ENCODE data around the gene UGT1A9. TPM values are rescaled to one million over a fixed set of nuclear protein-coding genes. Genes with fewer than 3 reads are reported as not detected.
"Not testable (repeated sequence)": the region's sequence is repeated elsewhere in the genome, so short reads cannot be mapped to it uniquely, and the experiment has no call there.

UGT1A9 gene
- not detected for polyA plus RNA-seq (2012; ENCODE audit: insufficient read depth, insufficient read length)

DNA sequence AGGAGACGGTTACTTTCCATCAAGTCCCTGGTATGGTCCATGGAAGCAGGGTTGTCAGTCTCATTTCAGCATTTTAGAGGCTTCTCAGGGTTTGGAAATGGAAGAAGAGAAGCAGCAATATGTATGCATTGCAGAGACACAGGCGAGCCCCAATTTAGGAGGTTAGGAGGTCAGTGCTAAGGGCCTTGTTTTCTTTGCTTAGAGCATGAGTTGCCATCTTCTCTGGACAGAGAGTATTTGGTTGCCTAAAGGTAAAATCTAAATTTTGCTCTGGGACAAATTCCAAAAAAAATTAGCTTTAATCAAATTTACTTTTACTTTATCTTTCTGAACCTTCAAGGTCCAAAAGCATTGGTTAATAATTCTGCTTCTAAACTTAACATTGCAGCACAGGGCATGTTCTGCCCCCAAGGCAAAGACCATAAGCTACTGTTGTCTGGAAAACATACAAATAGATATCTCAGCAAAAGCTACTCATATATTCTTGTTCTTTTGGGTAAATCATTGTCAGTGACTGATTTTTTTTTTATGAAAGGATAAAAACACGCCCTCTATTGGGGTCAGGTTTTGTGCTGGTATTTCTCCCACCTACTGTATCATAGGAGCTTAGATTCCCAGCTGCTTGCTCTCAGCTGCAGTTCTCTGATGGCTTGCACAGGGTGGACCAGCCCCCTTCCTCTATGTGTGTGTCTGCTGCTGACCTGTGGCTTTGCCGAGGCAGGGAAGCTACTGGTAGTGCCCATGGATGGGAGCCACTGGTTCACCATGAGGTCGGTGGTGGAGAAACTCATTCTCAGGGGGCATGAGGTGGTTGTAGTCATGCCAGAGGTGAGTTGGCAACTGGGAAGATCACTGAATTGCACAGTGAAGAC is at the start of gene UGT1A9:
TSS of gene UGT1A9 (plus strand) at position 609 of the 872 bp plus-strand sequence. CDS start at position 646, 37 bp downstream.
- no peak within 1 kb of the TSS for H3K4me3 ChIP-seq (ENCODE audit: low read length)
- DNase-seq (ENCODE audit: low read depth, low spot score): no peak

DNA sequence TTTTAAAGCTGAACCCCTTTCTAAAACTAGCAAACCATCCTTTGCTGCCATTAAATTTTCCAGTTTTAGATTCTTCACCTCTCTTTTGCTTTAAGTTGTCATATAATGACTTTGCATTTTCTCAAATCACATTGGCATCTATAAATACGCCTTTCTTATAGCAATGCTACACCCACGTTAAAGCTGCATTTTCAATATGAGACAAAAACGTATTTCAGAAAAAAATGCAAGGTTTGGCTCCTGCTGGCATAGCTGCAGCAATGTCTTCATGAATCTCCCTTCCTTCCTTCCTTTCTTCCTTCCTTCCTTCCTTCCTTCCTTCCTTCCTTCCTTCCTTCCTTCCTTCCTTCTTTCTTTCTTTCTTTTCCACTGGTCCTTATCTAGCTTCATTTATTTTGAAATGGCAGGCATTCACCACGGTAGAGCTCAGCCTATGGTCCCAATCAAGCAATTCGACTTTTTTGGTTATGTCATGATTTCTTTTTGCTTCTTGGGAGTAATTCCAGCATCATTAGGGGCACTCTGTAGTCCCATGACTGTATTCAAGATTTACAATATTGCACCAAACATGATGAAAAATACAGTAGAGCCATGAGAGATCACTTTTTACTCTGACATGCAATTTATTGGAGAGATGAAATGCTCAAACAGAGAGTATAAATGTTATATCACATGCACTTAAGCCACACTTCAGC is 44.2 kb upstream of the UGT1A9 start:
- H3K4me3 ChIP-seq (ENCODE audit: low read length): no peak overlapping the region
- DNase-seq (ENCODE audit: low read depth, low spot score): no peak

DNA sequence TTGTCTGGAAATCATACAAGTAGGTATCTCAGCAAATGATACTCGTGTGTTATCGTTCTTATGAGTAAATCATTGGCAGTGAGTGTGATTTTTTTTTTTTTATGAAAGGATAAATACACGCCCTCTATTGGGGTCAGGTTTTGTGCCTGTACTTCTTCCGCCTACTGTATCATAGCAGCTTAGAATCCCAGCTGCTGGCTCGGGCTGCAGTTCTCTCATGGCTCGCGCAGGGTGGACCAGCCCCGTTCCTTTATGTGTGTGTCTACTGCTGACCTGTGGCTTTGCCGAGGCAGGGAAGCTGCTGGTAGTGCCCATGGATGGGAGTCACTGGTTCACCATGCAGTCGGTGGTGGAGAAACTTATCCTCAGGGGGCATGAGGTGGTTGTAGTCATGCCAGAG is 35.4 kb upstream of the UGT1A9 start, which contains the start of gene UGT1A10:
TSS of gene UGT1A10 (plus strand) at position 143 of the 400 bp plus-strand sequence. CDS start at position 218, 75 bp downstream.
- H3K4me3 ChIP-seq (ENCODE audit: low read length); DNase-seq (ENCODE audit: low read depth, low spot score): not testable (repeated sequence)

DNA sequence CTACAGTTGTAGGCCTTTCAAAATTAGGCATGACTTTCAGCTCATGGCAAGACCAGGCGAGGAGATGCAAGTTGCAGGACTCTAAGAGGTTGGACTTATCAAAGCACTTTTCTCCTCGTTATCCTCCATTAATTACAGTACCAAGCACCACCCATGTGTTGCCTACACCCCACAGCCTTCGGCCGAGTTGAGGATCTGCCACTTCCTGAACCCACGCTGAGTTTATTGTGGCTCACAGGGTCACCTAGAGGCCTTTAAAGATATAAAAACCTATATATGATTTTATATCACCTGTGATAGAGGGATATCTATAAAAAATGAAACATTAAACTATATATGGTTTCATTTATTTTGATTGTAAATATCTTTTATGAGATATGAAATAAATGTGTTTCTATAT is 32.9 kb upstream of the UGT1A9 start:
- no peak overlapping the region for H3K4me3 ChIP-seq (ENCODE audit: low read length)
- no peak for DNase-seq (ENCODE audit: low read depth, low spot score)

DNA sequence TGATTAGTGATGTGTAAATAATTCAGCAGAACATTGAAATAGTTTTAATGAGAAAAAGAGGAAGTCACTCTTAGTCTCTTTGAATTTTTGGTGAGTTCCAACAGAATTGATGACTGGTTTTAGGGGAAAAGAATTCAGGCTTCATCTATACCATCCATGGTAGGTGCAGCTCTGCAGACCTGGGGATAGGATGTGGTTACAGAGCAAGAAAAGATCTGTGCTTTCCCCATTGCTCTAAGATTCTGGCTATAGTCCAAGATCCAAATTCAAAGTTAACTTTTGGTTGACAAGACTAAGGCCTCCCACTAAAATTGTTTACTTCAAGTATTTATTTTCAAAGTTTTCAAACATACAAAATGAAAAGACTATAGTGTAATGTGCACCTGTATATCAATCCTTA is 31.8 kb upstream of the UGT1A9 start:
- no peak for DNase-seq (ENCODE audit: low read depth, low spot score)
- no peak overlapping the region for H3K4me3 ChIP-seq (ENCODE audit: low read length)

DNA sequence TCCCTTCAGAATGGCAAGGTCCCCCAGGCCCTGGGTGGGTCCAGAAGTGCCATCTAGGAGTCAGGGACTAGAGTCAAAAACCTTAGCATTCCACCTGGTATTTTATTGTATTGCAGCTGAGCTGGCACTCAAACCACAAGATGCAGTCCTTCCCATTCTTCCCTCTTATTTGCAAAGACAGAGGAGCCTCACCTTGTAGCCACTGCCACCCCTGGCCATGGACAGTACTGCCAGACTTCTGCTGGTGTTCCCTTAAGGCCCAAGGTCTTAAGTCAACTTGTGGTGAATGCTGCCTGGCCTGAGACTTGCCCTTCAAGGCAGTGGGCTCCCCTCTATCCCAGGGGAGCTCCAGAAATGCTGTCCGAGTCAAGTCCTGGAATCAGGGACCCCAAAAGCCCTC is 28.6 kb upstream of the UGT1A9 start:
- no peak for DNase-seq (ENCODE audit: low read depth, low spot score)
- H3K4me3 ChIP-seq (ENCODE audit: low read length): no peak overlapping the region

DNA sequence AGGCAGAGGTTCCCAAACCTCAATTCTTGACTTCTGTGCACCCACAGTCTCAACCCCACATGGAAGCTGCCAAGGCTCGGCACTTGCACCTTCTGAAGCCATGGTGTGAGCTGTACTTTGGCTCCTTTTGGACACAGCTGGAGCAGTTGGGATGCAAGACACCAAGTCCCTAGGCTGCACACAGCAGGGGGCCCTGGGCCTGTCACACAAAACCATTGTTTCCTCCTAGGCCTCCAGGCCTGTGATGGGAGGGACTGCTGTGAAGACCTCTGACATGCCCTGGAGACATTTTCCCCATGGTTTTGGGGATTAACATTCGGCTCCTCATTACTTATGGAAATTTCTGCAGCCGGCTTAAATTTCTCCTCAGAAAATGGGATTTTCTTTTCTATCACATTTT is 25.7 kb upstream of the UGT1A9 start:
- H3K4me3 ChIP-seq (ENCODE audit: low read length); DNase-seq (ENCODE audit: low read depth, low spot score): not testable (repeated sequence)

DNA sequence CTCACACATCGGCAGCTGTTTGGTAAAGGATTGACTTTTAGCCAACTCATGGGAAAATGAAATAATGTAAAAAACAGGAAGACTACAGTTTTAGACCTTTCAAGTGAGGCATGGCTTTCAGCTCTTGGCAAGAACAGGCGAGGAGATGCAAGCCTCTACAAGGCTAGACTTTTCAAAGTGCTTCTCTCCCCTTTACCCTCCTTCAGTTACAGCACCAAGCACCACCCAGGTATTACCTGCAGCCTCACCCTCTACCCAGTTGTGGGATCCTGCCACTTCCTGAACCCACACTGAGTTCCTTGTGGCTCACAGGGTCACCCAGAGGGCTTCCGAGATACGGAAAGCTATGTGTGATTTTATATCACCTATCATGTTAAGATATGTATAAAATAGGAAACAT is 20.7 kb upstream of the UGT1A9 start:
- DNase-seq (ENCODE audit: low read depth, low spot score): no peak
- no peak overlapping the region for H3K4me3 ChIP-seq (ENCODE audit: low read length)

DNA sequence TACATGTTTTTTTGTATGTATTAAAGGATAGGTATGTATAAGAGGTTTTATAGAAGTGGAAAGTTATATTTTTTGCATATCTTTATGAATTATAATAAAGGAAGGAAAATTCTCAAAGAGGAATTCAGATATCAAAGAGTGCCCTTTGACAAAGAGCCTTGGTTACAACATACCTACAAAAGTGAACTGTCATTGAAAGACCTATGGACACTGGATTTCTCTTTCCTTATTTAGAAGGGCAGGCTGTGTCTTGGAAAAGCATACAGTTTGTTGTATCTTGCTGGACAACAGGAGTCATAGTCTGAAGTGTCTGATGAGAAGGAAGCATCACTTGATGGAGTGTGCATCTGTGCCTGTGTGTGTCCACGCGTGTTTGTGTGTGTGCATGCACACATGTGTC is 20.3 kb upstream of the UGT1A9 start:
- H3K4me3 ChIP-seq (ENCODE audit: low read length): no peak overlapping the region
- no peak for DNase-seq (ENCODE audit: low read depth, low spot score)

DNA sequence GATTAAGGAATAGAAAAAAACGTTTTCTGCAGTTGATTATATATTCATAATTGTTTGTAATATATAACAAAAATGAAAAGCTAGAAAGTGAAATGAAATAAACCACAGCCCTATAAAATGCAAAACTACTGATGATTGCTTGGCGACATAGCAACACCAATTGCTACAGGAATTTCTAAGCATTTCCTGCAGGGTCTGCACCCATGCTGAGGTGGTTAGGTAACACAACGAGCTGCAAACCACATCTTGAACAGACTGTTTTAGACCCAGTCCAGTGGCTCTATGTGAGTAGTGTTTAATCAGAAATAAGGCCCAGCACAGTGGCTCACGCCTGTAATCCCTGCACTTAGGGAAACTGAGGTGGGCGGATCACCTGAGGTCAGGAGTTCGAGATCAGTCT is 17.2 kb upstream of the UGT1A9 start:
- DNase-seq (ENCODE audit: low read depth, low spot score): no peak
- no peak overlapping the region for H3K4me3 ChIP-seq (ENCODE audit: low read length)

DNA sequence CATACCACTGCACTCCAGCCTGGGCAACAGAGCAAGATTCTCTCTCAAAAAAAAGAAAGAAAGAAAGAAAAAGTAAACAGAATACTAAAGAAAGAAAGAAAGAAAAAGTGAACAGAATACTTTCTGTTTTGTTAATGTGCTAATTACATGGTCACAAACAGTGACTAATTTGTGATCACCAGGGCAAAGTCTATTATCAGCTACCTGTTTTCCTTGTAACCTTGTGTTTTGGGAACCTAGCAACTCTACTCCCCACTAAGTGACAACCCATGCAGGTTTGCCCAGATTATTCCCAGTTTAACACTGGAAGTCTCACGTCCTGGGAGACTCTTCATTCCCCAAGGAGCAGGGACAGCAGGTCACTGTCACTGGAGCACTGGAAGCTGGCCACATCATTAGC is 16.7 kb upstream of the UGT1A9 start:
- no peak overlapping the region for H3K4me3 ChIP-seq (ENCODE audit: low read length)
- no peak for DNase-seq (ENCODE audit: low read depth, low spot score)

DNA sequence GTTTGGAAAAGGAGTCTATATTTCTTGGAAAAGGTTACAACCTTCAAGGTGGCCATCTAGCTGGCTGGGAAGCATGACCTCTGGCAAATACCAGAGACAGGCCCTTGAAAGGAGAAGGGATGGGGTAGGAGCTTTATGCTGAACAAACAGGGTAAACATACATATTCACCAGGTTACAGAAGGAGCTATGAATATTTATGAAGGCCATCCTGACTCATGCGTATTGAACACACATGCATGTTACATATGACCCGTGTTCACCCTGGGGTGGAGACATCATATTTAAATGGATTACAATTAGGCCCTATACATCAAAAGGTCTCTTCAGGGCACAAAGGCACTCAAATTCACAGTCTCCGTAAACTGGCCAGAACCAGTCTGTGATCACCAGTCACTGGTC is 15.8 kb upstream of the UGT1A9 start:
- DNase-seq (ENCODE audit: low read depth, low spot score); H3K4me3 ChIP-seq (ENCODE audit: low read length): not testable (repeated sequence)

DNA sequence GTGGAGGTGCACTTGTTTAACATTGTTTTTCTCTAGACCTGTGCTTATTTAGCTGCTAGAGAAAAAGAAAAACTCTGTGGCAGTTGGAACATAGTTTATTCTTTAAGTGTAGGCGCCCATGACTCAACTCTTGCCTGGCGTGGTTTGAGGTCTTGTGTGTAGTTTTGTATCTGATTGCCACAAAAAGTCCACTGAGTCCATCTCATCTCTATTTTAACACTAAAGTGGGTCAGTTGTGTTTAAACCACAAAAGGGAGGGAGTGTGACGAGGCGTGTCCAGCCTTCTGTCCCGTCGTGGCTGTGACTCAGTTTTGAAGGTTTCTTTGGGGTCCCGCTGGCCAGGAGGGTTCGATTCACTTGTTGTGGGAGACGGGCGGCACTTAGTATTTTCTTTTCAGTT is 15.3 kb upstream of the UGT1A9 start:
- DNase-seq (ENCODE audit: low read depth, low spot score): no peak
- no peak overlapping the region for H3K4me3 ChIP-seq (ENCODE audit: low read length)

DNA sequence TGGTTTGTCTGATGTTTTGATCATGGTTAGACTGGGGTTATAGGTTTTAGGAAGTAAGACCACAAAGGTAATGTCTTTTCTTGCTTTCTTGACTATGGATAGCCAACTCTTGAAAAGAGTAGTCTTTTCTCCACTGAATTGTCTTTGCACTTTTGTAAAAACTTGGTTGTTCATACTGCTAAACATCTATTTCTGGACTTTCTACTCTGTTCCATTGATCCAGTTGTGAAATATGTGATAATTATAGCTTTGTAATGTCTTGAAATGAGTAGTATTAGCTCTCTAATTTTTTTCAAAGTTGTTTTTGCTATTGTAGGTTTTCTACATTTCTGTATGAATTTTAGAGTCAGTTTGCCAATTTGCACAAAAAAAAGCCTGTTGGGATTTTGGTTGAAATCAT is 13.1 kb upstream of the UGT1A9 start:
- no peak for DNase-seq (ENCODE audit: low read depth, low spot score)
- H3K4me3 ChIP-seq (ENCODE audit: low read length): no peak overlapping the region

DNA sequence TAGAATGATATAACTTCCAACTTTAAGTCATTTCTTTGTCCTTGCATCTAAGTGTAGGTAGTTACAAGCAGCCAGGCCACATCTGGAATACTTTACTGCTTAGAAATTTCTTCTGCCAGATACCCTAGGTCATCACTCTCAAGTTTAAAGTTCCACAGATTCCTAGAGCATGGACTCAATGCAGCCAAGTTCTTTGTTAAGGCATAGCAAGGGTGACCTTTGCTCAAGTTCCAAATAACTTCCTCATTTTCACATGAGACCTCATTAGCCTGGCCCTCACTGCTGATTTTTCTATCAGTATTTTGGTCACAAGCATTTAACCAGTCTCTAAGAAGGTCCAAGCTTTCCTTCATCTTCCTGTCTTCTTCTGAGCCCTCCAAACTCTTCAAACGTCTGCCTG is 7.8 kb upstream of the UGT1A9 start:
- no peak overlapping the region for H3K4me3 ChIP-seq (ENCODE audit: low read length)
- DNase-seq (ENCODE audit: low read depth, low spot score): no peak

DNA sequence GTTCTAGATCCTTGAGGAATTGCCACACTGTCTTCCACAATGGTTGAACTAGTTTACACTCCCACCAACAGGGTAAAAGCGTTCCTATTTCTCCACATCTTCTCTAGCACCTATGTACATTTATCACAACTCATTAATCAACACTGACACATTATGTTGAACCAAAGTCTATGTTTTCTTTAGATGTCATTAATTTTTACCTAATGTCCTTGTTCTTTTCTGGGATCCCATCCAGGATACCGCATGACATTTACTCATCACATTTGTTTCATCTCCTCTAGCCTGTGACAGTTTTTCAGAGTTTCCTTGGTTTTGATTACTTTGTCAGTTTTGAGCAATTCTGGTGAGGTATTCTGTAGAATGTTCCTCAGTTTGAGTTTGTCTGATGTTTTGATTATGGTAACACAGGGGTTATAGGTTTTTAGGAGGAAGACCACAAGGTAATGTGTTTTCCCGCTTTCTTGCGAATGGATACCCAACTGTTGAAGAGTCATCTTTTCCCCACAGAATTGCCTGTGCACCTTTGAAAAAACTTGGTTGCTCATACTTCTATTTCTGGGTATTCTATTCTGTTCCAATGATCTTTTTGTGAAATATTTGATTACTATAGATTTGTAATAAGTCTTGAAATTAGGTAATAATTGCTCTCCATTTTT is 3.0 kb upstream of the UGT1A9 start:
- DNase-seq (ENCODE audit: low read depth, low spot score): no peak
- no peak overlapping the region for H3K4me3 ChIP-seq (ENCODE audit: low read length)

DNA sequence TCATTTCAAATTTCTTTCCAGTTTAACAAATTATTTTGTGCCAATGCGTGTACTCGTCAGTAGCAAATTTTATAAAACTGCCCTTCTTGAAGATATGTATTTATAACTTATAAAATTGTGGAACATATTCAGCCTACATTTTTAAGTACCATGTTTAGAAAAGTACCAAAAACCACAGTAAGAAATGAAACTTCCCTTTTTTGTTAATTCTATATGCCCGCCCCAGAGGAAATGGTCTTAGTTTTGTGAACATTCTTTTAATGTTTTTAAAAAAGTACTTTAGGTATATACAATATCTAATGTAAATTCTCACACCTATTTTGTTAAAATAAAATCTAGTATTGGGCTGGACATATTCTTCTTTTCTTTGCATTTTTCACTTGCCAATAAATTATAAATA is 1.2 kb downstream of the UGT1A9 start:
- H3K4me3 ChIP-seq (ENCODE audit: low read length): no peak overlapping the region
- DNase-seq (ENCODE audit: low read depth, low spot score): no peak

DNA sequence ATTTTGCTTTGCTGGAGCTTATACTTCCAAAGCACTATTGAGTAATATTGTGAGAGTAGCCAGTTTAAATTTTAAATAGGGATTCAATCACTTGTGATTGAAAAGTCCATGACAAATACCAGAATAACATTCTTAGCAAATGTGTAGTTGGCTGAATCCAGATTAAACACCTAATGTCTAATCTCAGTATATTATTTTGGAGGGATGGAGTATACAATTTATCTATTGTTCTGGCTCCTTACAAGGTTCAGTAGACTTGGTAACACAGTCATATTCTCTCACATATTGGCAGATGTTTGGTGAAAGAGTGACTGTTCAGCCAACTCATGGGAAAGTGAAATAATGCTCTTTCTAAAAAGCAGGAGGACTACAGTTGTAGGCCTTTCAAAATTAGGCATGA is 2.2 kb downstream of the UGT1A9 start:
- no peak for DNase-seq (ENCODE audit: low read depth, low spot score)
- no peak overlapping the region for H3K4me3 ChIP-seq (ENCODE audit: low read length)

DNA sequence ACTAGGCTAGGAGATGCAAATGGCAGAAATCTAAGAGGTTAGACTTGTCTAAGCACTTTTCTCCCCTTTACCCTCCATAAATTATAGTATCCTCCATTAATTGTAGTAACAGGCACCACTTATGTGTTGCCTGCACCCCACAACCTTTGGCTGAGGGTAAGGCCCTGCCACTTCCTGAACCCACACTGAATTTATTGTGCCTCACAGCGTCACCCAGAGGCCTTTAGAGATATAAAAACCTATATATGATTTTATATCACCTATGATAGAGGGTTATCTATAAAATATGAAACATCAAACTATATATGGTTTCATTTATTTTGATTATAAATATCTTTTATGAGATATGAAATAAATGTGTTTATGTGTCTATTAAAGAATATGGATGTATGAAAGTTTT is 2.6 kb downstream of the UGT1A9 start:
- H3K4me3 ChIP-seq (ENCODE audit: low read length): no peak overlapping the region
- no peak for DNase-seq (ENCODE audit: low read depth, low spot score)

DNA sequence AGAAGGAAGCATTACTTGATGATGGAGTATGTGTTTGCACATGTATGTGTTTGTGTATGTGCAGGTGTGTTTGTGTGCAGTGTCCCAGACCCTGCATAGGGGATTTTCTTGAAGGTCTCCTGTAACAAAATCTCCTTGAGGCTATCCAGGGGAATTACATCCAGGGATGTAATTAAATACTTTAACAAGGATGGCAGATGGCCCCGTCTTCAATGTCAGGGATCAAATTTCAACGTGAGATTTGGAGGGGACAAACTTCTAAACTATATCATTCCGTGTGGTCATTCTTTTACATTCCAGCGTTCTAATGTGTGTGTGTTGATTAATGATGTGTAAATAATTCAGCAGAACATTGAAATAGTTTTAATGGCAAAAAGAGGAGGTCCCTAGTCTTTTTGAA is 3.3 kb downstream of the UGT1A9 start:
- H3K4me3 ChIP-seq (ENCODE audit: low read length): no peak overlapping the region
- DNase-seq (ENCODE audit: low read depth, low spot score): no peak
